HG02763 (cell line): Measurements from ENCODE around the gene COL5A3.
"Not testable (repeated sequence)": the region's sequence is repeated elsewhere in the genome, so short reads cannot be mapped to it uniquely, and the experiment has no call there.

Experiments used
- ATAC-seq: cut with Tn5 transposase; IDR thresholded peaks from one replicate; pipeline ENCODE4 v1.9.1; 2021; ENCODE audit warnings: mild to moderate bottlenecking, moderate library complexity; ENCODE audit not compliant: unreplicated experiment

The COL5A3 gene

DNA sequence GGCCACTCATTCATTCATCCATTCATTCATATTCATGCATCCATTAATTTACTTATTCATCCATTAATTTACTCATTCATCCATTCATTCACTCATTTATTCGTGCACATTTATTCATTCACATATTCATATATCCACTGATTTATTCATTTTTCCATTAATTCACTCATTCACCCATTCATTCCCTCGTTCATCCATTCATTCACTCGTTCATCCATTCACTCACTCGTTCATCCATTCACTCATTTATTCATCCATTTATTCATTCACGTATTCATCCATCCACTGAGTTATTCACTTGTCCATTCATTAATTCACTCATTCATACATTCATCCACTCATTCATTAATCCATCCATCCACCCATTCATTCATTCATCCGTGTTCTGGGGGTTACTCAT, 38.2 kb downstream of the COL5A3 start:
- no peak for ATAC-seq

GRCh38 chr19:9971166-9971897, 39.0 kb downstream of the COL5A3 start:
- no peak for ATAC-seq

DNA sequence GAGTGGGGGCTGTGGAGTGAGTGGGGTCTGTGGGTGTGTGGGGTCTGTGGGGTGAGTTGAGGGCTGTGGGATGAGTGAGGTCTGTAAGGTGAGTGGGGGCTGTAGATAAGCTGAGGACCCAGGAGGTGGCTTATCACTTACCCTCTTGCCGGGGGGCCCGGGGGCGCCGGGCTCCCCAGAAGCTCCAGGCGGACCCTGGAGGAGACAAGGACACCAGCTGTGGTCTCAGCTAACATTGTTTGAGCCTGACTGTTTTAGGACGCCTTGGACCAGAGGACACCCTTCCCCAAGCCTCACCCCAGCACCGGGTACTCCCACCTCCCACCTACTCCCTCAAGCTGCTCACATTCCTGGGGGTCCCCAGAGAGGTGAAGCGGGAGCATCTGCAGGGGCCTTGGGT, 39.8 kb downstream of the COL5A3 start:
- no peak for ATAC-seq

- ATAC-seq: no peak
Measured at GRCh38 chr19:9969688-9969975, 40.7 kb downstream of the COL5A3 start.

GRCh38 chr19:9968820-9969687, 41.2 kb downstream of the COL5A3 start:
- ATAC-seq: no peak

- ATAC-seq: no peak
Measured at GRCh38 chr19:9967326-9967725, 43.0 kb downstream of the COL5A3 start.

DNA sequence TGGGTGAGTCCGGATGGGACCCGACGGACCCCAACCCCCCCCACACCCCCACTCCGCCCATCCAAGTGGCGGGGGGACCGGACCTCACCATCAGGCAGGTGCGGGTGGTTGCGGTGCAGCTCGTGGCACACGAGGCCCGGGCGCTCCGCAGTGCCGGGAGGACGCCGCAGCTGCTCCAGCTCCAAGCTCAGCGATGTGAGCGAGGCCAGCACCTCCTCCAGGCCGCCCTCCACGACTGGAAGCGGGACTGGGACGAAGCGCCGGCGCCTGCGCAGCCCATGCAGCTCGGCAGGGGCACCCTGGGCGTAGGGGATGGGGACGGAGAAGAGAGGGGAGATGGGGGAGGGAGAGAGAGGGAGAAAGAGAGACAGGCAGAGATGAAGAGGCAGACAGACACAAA, 43.9 kb downstream of the COL5A3 start:
- ATAC-seq: no peak

DNA sequence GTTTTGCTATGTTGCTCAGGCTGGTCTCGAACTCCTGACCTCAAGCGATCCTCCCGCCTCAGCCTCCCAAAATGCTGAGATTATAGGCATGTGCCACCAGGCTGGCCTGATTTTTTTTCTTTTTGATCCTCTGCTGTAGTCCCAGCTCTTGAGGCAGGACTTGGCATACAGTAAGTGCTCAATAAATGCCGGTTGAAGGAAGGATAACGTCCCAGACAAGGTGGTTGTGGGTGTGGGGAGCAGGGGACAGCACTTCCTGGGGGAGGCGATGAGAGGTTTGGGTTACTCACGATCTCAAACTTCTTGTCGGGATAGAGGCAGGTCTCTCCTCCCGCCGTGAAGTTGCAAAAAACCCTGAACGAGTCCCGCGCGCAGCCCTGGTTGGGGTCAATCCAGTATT, 44.3 kb downstream of the COL5A3 start:
- no peak for ATAC-seq

- ATAC-seq: no peak
Measured at GRCh38 chr19:9962623-9963290, 47.5 kb downstream of the COL5A3 start.

- no peak for ATAC-seq
Measured at GRCh38 chr19:9961103-9961502, 49.2 kb downstream of the COL5A3 start.

DNA sequence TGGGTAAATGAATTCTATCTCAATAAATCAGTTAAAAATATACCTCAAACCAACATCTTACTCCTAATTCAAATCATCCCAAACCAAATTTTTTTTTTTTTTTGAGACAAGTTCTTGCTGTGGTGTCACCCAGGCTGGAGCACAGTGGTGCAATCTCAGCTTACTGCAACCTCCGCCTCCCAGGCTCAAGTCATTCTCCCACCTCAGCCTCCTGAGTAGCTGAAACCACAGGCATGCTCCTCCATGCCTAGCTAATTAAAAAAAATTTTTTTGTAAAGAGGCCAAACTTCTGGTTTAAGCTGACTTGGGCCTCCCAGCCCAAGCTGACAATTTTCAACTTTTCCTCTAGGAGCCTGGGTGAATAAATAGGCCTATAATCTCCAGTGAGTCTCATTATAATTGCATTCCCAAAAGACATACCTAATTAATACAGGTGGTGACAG, 51.9 kb downstream of the COL5A3 start:
- ATAC-seq: no peak

DNA sequence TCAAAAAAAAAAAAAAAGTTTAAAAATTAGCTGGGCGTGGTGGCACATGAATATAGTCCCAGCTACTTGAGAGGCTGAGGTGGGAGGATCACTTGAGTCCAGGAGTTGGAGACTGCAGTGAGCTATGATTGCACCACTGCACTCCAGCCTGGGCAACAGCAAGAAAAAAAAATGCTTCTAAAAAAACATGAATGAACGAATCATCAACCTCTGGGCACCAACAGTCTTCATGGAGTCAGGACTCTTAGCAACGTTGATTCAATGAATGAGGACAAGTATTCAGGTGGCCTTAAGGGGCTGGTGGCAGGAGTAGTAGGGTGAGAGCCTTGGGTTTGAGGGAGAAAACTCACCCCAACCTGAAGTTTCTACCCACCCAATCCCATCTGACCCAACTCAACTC, 53.3 kb downstream of the COL5A3 start:
- no peak for ATAC-seq

- no peak for ATAC-seq
Measured at GRCh38 chr19:9953802-9954542, 56.3 kb downstream of the COL5A3 start.

DNA sequence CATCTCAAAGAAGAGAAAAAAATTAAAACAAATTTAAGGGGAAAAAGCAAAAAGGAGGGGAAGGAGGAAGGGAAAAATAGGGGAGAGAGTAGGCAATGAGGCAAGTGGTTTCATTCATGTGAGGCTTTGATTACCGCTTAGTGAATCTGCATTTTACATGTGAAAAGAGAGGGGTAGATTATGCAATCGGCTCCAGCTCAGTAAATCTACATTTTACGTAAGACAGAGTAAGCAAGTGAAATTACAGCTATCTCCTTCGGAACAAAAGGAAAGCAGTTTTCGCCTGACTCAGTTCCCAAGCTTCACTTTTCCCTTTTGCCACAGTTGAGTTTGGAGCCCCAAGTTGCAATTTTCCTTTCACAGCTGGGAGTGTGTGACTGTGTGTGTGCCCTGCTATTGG, 58.0 kb downstream of the COL5A3 start:
- no peak for ATAC-seq

GRCh38 chr19:9947441-9947840, 62.9 kb downstream of the COL5A3 start:
- ATAC-seq: no peak

DNA sequence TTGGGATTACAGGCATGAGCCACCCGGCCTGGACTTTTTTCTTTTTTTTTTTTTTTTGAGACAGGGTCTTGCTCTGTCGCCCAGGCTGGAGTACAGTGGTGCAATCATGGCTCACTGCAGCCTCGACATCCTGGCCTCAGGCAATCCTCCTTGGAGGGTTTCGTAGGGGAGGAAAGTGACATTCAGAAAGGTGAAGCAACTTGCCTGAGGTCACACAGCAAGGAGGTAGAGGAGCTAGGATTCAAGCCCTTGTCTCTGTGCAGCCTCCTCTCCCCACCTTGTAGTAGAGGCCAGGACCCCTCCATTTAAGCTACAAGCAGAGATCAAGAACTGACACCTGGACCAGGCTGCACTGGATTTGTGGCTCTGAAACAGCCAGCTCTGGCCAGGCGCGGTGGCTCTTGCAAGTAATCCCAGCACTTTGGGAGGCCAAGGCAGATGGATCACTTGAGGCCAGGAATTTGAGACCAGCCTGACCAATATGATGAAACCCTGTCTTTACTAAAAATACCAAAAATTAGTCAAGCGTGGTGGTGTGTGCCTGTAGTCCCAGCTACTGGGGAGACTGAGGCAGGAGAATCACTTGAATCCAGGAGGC, 63.7 kb downstream of the COL5A3 start:
- not testable (repeated sequence) for ATAC-seq

DNA sequence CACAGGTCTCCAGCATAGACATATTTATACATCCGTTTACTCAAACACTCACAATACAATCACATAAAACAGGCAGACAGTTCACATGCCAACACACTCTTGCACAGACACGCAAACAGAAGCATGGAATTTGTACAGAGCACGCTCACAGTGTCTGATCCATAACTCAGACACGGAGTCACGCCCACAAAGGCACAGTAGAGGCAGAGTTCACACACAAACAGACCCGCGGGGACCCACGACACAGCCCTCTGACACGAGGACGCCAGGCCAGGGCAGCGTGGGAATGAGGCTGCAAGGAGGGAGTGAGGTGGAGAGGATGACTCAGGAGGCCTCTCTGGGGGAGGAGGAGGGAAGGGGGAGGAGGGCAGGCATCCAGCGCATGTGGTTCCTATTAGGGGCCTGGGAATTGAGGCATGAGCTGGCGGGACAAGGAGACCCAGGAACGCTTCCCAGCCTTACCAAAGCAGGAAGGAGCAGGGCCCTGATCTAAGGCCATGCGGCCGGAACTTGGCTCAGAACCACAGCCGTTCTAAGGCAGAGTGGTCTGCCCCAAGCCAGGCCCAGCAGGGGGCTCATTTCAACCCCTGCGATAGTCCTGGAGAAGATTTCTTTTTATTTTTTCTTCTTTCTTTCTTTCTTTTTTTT, 64.9 kb downstream of the COL5A3 start:
- ATAC-seq: no peak

DNA sequence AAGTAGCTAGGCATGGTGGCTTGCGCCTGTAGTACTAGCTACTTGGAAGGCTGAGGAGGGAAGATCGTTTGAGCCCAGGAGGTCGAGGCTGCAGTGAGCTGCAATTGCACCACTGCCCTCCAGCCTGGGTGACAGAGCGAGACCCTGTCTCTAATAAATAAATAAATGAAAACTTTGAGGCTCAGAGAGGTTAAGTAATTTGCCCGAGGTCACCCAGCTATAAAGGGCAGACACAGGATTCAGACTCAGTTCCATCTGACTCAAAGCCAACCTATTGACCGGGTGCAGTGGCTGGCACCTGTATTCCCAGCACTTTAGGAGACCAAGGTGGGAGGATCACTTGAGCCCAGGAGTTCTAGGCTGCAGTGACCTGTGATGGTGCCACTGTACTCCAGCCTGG, 66.6 kb downstream of the COL5A3 start:
- no peak for ATAC-seq

- no peak for ATAC-seq
Measured at GRCh38 chr19:9941671-9942070, 68.6 kb downstream of the COL5A3 start.

DNA sequence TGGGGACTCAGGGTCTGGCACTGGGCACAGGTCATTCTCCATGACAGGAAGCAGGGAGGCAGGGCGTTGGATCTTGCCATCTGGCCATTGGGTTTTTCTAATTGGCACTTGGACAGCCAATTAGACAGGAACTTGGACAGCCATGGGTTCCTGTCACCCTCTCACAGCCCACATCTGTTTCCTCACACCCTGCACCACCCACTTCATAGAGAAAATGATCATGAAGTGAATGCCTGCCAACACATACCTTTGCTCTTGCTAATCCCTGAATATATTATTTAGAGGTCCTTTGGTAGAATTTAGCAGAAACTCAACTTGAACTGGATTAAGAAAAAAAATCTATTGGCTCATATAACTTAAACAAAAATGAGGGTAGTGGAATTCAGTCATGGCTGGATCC, 69.1 kb downstream of the COL5A3 start:
- ATAC-seq: no peak
